ENCODE data around the gene TRPV6. TPM values are rescaled to one million over a fixed set of nuclear protein-coding genes. Genes with fewer than 3 reads are reported as not detected.
A peak's percentile ranks its signal among the peaks of the same experiment; 100 is the strongest.

Gene TRPV6
- total RNA-seq, 1 donor from 2014 or later = not detected

DNA sequence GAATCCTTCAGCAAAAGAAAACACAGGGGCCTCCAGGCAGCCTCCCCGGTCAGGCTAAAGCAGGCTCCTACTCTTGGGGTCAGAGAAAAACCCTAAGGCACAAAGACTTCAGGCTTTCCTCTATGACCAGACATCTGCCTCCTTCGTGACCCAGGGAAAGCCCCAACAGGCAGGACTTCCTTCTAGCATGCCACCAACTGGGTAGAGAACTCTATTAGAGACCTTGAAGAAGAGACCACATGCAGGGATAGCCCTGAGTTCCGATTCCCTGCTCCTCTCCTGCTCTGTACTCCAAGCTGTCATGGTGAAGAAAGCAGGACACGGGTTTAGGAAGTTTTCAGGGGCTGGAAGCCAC, 1.3 kb downstream of the TRPV6 start:
- Mint-ChIP-seq H3K4me1 (ENCODE audit: unreplicated experiment) (no peaks in the 10 kb centered on the region), H3K27ac (ENCODE audit: unreplicated experiment) (no peak overlapping the region), H3K27me3 (ENCODE audit: unreplicated experiment) (peaks cover 14% of the 10 kb centered on the region), H3K36me3 (ENCODE audit: unreplicated experiment) (no peaks in the 10 kb centered on the region), H3K9me3 (ENCODE audit: unreplicated experiment) (no peaks in the 10 kb centered on the region), H3K4me3 (ENCODE audit: unreplicated experiment) (no peak overlapping the region)
- DNase-seq (ENCODE audit: extremely low spot score, unreplicated experiment) = no peak
- TF ChIP-seq CTCF (IDR thresholded peaks at IDR 0.05) = no peak

GRCh38 chr7:142883571-142884285, 1.8 kb downstream of the TRPV6 start:
- Mint-ChIP-seq H3K4me3 (ENCODE audit: unreplicated experiment) (no peak overlapping the region), H3K36me3 (ENCODE audit: unreplicated experiment) (no peaks in the 10 kb centered on the region), H3K4me1 (ENCODE audit: unreplicated experiment) (no peaks in the 10 kb centered on the region), H3K27me3 (ENCODE audit: unreplicated experiment) (peaks cover 14% of the 10 kb centered on the region), H3K9me3 (ENCODE audit: unreplicated experiment) (no peaks in the 10 kb centered on the region), H3K27ac (ENCODE audit: unreplicated experiment) (no peak overlapping the region)
- peak; percentile 69 for DNase-seq (ENCODE audit: extremely low spot score, unreplicated experiment)
- TF ChIP-seq CTCF (IDR thresholded peaks at IDR 0.05) = no peak

DNA sequence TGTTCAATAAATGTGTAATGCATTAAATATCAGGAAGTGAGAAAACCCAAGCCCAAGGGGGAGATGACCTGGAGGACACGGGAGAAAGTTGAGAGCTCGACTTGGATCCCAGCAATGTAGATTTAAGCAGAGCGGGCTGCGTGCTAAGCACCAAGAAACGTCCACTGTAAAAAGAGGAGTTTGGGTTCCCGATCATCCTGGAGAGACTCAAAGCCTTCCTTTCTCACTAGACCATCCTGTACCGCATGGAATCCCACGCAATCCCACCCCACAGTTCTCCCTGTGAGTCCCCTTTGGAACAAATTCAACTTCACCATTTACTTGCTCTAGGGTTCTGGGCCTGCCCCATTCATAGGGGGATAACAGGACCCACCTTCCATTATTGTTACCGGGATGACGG, 2.4 kb downstream of the TRPV6 start:
- no peak overlapping the region for H3K27ac Mint-ChIP-seq (ENCODE audit: unreplicated experiment)
- H3K36me3 Mint-ChIP-seq (ENCODE audit: unreplicated experiment) = no peaks in the 10 kb centered on the region

GRCh38 chr7:142882338-142882678, 3.2 kb downstream of the TRPV6 start:
- Mint-ChIP-seq H3K36me3 (ENCODE audit: unreplicated experiment) (no peaks in the 10 kb centered on the region), H3K27ac (ENCODE audit: unreplicated experiment) (no peak overlapping the region), H3K4me3 (ENCODE audit: unreplicated experiment) (no peak overlapping the region), H3K9me3 (ENCODE audit: unreplicated experiment) (no peaks in the 10 kb centered on the region), H3K4me1 (ENCODE audit: unreplicated experiment) (no peaks in the 10 kb centered on the region), H3K27me3 (ENCODE audit: unreplicated experiment) (peaks cover 16% of the 10 kb centered on the region)
- TF ChIP-seq CTCF (IDR thresholded peaks at IDR 0.05) = no peak
- peak; percentile 54 for DNase-seq (ENCODE audit: extremely low spot score, unreplicated experiment)

More for the DNA sequence above, 2.4 kb downstream of the TRPV6 start:
- Mint-ChIP-seq H3K4me3 (ENCODE audit: unreplicated experiment) (no peak overlapping the region), H3K9me3 (ENCODE audit: unreplicated experiment) (no peaks in the 10 kb centered on the region), H3K4me1 (ENCODE audit: unreplicated experiment) (no peaks in the 10 kb centered on the region), H3K27me3 (ENCODE audit: unreplicated experiment) (peaks cover 16% of the 10 kb centered on the region)
- DNase-seq (ENCODE audit: extremely low spot score, unreplicated experiment) = peak; percentile 48
- no peak for TF ChIP-seq CTCF (IDR thresholded peaks at IDR 0.05)

- Mint-ChIP-seq H3K27ac (ENCODE audit: unreplicated experiment) (no peak overlapping the region), H3K4me3 (ENCODE audit: unreplicated experiment) (no peak overlapping the region), H3K4me1 (ENCODE audit: unreplicated experiment) (no peaks in the 10 kb centered on the region), H3K9me3 (ENCODE audit: unreplicated experiment) (no peaks in the 10 kb centered on the region), H3K36me3 (ENCODE audit: unreplicated experiment) (no peaks in the 10 kb centered on the region), H3K27me3 (ENCODE audit: unreplicated experiment) (peaks cover 16% of the 10 kb centered on the region)
- DNase-seq (ENCODE audit: extremely low spot score, unreplicated experiment) = peak; percentile 62
- no peak for TF ChIP-seq CTCF (IDR thresholded peaks at IDR 0.05)
Observed at GRCh38 chr7:142881586-142882337, 3.8 kb downstream of the TRPV6 start.

All from osteocyte (in vitro differentiated cells).